ENCODE data around the gene EOGT.
A peak's percentile ranks its signal among the peaks of the same experiment; 100 is the strongest.

EOGT gene

DNA sequence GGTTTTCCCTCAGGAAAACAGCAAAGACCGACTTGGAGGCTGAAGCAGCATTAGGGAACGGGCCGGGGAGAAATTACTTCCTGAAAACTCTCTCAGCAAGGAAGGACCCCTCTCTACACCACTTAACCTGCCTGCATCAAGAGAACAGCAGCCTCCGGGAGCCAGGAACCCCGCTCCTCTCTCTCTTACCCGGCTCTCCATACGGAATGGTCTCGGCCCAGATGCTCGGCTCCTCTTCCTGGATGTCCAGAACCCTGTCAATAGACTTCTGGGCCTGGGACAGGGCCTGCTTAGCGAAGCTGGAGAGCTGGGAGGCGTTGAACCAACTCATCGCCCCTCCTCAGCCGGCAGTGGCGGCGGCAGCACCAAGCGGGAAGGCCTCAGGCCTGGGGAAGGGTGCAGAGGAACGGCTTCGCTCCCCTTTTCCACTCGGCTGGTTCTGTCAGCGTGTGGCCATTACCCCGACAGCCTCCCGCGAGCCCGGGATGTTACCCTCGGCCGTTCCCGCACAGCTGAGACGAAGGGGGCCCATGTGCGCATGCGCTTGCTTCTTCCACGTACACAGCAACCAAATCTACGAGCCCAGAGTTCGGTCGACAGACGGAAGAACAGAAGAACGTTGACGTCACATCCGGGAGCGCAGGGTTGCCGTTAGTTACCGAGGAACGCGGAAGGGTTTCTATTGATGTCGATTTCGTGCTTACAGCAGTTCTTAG, 38.4 kb upstream of the EOGT start, which contains the start of gene TMF1:
TSS of gene TMF1 (minus strand) at position 578 of the 716 bp plus-strand sequence. CDS start at position 331, 247 bp downstream.
- Mint-ChIP-seq H3K4me1 (peaks cover 34% of the 10 kb centered on the region), H3K4me3 (peak within 1 kb of the TSS; percentile 99), H3K36me3 (ENCODE audit: low read depth) (peaks cover 31% of the 10 kb centered on the region), H3K27me3 (ENCODE audit: low read depth, poor library complexity) (no peaks in the 10 kb centered on the region), H3K27ac (peak within 1 kb of the TSS; percentile 100), H3K9me3 (no peaks in the 10 kb centered on the region)
- TF ChIP-seq, protein P1, sequence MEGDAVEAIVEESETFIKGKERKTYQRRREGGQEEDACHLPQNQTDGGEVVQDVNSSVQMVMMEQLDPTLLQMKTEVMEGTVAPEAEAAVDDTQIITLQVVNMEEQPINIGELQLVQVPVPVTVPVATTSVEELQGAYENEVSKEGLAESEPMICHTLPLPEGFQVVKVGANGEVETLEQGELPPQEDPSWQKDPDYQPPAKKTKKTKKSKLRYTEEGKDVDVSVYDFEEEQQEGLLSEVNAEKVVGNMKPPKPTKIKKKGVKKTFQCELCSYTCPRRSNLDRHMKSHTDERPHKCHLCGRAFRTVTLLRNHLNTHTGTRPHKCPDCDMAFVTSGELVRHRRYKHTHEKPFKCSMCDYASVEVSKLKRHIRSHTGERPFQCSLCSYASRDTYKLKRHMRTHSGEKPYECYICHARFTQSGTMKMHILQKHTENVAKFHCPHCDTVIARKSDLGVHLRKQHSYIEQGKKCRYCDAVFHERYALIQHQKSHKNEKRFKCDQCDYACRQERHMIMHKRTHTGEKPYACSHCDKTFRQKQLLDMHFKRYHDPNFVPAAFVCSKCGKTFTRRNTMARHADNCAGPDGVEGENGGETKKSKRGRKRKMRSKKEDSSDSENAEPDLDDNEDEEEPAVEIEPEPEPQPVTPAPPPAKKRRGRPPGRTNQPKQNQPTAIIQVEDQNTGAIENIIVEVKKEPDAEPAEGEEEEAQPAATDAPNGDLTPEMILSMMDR (IDR thresholded peaks at IDR 0.05): no peak
- peak; percentile 98 for DNase-seq

DNA sequence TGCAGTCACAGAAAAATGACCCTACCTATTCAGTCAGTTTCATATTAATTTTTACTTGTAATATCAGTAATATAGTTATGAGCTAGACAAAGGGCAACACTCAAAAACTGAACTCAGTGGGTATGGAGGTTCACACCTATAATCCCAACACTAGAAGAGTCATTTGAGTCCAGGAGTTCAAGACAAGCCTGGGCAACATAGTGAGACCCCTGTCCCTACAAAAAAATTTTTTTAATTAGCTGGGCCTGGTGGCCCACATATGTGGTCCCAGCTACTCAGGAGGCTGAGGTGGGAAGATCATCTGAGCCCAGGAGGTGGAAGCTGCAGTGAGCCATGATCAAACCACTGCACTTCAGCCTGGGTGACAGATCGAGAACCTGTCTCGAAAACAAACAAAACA, 35.5 kb upstream of the EOGT start:
- Mint-ChIP-seq H3K27me3 (ENCODE audit: low read depth, poor library complexity) (no peaks in the 10 kb centered on the region), H3K36me3 (ENCODE audit: low read depth) (peaks cover 38% of the 10 kb centered on the region), H3K4me1 (peaks cover 47% of the 10 kb centered on the region), H3K27ac (no peak overlapping the region), H3K4me3 (no peak overlapping the region), H3K9me3 (no peaks in the 10 kb centered on the region)
- no peak for DNase-seq
- TF ChIP-seq, protein P1 (IDR thresholded peaks at IDR 0.05): no peak

DNA sequence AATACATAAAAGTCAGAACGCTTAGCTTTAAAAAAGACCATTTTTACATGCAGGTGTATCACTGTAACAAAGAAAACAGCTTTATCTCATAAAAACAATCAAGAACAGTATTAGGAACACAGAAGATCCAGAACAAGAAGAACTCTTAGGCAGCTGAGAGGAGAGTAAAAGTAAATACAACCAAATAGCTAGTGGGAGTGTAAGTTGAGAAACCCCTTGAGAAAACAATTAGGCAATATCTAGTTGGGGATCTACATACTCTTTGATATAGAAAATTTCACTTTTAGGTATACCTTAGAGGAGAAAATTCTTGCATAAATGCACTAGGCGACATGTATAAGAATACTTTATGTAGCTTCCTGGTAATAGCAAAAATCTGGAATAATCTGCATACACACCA, 31.1 kb upstream of the EOGT start:
- H3K4me3 Mint-ChIP-seq: no peak overlapping the region
- no peaks in the 10 kb centered on the region for H3K9me3 Mint-ChIP-seq
- H3K4me1 Mint-ChIP-seq: peaks cover 25% of the 10 kb centered on the region
- TF ChIP-seq, protein P1 (IDR thresholded peaks at IDR 0.05): no peak
- DNase-seq: no peak
- peak overlapping the region; percentile 28 for H3K27ac Mint-ChIP-seq
- no peaks in the 10 kb centered on the region for H3K27me3 Mint-ChIP-seq (ENCODE audit: low read depth, poor library complexity)
- peaks cover 61% of the 10 kb centered on the region for H3K36me3 Mint-ChIP-seq (ENCODE audit: low read depth)

DNA sequence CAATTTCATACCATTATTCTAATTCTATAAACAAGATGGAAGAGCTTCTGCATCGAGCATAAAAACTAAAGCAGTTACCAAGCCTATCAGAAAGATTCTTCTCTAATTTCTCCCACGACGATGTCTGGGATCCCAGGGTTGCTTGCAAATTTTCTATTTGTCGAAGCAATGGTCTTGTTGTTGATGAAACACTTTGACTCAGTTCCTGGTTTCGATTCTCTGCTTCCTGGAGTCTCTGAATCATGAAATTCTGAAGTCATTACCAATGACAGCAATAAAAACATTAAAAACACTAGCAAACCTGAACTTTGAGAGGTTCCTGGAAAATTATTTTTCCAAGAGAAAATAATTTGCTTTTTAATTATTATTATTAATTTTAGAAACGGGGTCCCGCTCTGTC, 20.0 kb upstream of the EOGT start:
- Mint-ChIP-seq H3K9me3 (no peaks in the 10 kb centered on the region), H3K27ac (no peak overlapping the region), H3K4me1 (no peaks in the 10 kb centered on the region), H3K36me3 (ENCODE audit: low read depth) (peaks cover 64% of the 10 kb centered on the region), H3K4me3 (no peak overlapping the region), H3K27me3 (ENCODE audit: low read depth, poor library complexity) (no peaks in the 10 kb centered on the region)
- no peak for DNase-seq
- TF ChIP-seq, protein P1 (IDR thresholded peaks at IDR 0.05): no peak

DNA sequence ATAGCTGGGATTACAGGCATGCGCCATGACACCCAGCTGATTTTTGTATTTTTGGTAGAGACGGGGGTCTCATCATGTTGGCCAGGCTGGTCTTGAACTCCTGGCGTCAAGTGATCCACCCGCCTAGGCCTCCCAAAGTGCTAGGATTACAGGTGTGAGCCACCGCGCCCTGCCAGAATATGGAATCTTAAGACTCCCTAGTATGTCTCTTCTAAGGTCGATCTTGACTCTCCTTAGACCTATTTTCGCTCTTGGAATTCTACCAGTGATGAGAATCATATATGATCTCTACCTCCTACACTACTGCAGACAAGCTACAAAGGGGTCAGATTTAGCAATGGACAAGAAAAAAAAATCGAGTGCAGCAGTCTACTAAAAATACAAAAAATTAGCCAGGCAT, 19.3 kb upstream of the EOGT start:
- TF ChIP-seq, protein P1 (IDR thresholded peaks at IDR 0.05): no peak
- Mint-ChIP-seq H3K36me3 (ENCODE audit: low read depth) (peaks cover 63% of the 10 kb centered on the region), H3K4me3 (no peak overlapping the region), H3K9me3 (no peaks in the 10 kb centered on the region), H3K4me1 (no peaks in the 10 kb centered on the region), H3K27ac (no peak overlapping the region), H3K27me3 (ENCODE audit: low read depth, poor library complexity) (peaks cover 3% of the 10 kb centered on the region)
- no peak for DNase-seq

DNA sequence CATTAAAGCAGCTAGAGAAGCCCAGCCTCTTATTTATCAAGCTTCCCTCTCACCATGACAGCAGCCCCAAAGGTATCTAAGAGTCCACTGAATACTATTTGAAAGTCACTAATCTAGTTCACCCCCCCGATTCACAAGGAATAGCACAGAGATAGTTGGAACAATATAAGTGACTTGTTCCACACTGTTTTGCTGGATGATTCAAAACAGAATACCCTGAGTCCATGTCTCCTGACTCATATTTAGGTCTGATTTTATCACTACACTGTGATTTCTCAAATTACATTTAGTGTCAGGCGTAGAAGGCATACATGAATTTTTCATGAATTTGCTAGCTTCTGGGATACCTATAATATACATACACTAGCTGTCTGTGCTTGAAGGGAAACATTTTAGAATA, 18.7 kb upstream of the EOGT start:
- TF ChIP-seq, protein P1 (IDR thresholded peaks at IDR 0.05): no peak
- no peak overlapping the region for H3K27ac Mint-ChIP-seq
- H3K9me3 Mint-ChIP-seq: no peaks in the 10 kb centered on the region
- H3K4me3 Mint-ChIP-seq: no peak overlapping the region
- no peak for DNase-seq
- H3K36me3 Mint-ChIP-seq (ENCODE audit: low read depth): peaks cover 64% of the 10 kb centered on the region
- H3K27me3 Mint-ChIP-seq (ENCODE audit: low read depth, poor library complexity): peaks cover 3% of the 10 kb centered on the region
- H3K4me1 Mint-ChIP-seq: no peaks in the 10 kb centered on the region
